ENCODE measurements around the gene ATXN8OS.
"Not testable (repeated sequence)": the region's sequence is repeated elsewhere in the genome, so short reads cannot be mapped to it uniquely, and the experiment has no call there.

ATXN8OS gene

GRCh38 chr13:70107498-70108281, at the start of gene ATXN8OS:
ATXN8OS (plus strand) TSS chr13:70107826.
- no peak for DNase-seq (ENCODE audit: low read depth in 2 of 2)

GRCh38 chr13:70080012-70080411, 27.6 kb upstream of the ATXN8OS start:
- no peak for DNase-seq (ENCODE audit: low read depth in 2 of 2)

GRCh38 chr13:70087247-70087646, 20.4 kb upstream of the ATXN8OS start:
- DNase-seq (ENCODE audit: low read depth in 2 of 2), result no peak

GRCh38 chr13:70088926-70089325, 18.7 kb upstream of the ATXN8OS start:
- no peak for DNase-seq (ENCODE audit: low read depth in 2 of 2)

GRCh38 chr13:70090036-70090723, 17.4 kb upstream of the ATXN8OS start:
- no peak for DNase-seq (ENCODE audit: low read depth in 2 of 2)

- no peak for DNase-seq (ENCODE audit: low read depth in 2 of 2)
These were observed 9.0 kb upstream of the ATXN8OS start for GRCh38 chr13:70098669-70099068.

- no peak for DNase-seq (ENCODE audit: low read depth in 2 of 2)
These were observed 3.1 kb upstream of the ATXN8OS start for GRCh38 chr13:70104481-70104880.

- no peak for DNase-seq (ENCODE audit: low read depth in 2 of 2)
These were observed 515 bp upstream of the ATXN8OS start for GRCh38 chr13:70107125-70107497.

- no peak for DNase-seq (ENCODE audit: low read depth in 2 of 2)
These were observed 905 bp downstream of the ATXN8OS start, which contains the start of gene KLHL1 for GRCh38 chr13:70108356-70109105. KLHL1 (minus strand) TSS chr13:70108452; CDS start chr13:70107699, 753 bp downstream.

- no peak for DNase-seq (ENCODE audit: low read depth in 2 of 2)
These were observed 9.8 kb downstream of the ATXN8OS start for GRCh38 chr13:70117338-70117905.

GRCh38 chr13:70125693-70126092, 18.1 kb downstream of the ATXN8OS start:
- no peak for DNase-seq (ENCODE audit: low read depth in 2 of 2)

GRCh38 chr13:70128098-70128497, 20.5 kb downstream of the ATXN8OS start:
- no peak for DNase-seq (ENCODE audit: low read depth in 2 of 2)

GRCh38 chr13:70142658-70143057, 35.0 kb downstream of the ATXN8OS start:
- DNase-seq (ENCODE audit: low read depth in 2 of 2), result not testable (repeated sequence)

- DNase-seq (ENCODE audit: low read depth in 2 of 2), result no peak
These were observed 54.5 kb downstream of the ATXN8OS start for GRCh38 chr13:70162141-70162540.

- DNase-seq (ENCODE audit: low read depth in 2 of 2), result no peak
These were observed 63.1 kb downstream of the ATXN8OS start for GRCh38 chr13:70170689-70171088.

GRCh38 chr13:70171151-70171550, 63.5 kb downstream of the ATXN8OS start:
- DNase-seq (ENCODE audit: low read depth in 2 of 2), result no peak

GRCh38 chr13:70172946-70173597, 65.4 kb downstream of the ATXN8OS start:
- DNase-seq (ENCODE audit: low read depth in 2 of 2), result no peak

- no peak for DNase-seq (ENCODE audit: low read depth in 2 of 2)
These were observed 66.0 kb downstream of the ATXN8OS start for GRCh38 chr13:70173598-70173959.

GRCh38 chr13:70178346-70178745, 70.7 kb downstream of the ATXN8OS start:
- no peak for DNase-seq (ENCODE audit: low read depth in 2 of 2)
